ENCODE results near the gene SLC22A6. TPM values are rescaled to one million over a fixed set of nuclear protein-coding genes. Genes with fewer than 3 reads are reported as not detected.

SLC22A6 gene
- total and polyA plus RNA-seq, 2 of the 13 experiments (the other 11 are each of a cell fraction or from before 2014, with no cell fraction given), result not detected

- no peak for TF ChIP-seq PTBP1 (IDR thresholded peaks at IDR 0.05; ENCODE audit: low read depth, low read length, poor library complexity, severe bottlenecking)
These were observed 34.7 kb upstream of the SLC22A6 start (continued) for GRCh38 chr11:63019506-63019905.

DNA sequence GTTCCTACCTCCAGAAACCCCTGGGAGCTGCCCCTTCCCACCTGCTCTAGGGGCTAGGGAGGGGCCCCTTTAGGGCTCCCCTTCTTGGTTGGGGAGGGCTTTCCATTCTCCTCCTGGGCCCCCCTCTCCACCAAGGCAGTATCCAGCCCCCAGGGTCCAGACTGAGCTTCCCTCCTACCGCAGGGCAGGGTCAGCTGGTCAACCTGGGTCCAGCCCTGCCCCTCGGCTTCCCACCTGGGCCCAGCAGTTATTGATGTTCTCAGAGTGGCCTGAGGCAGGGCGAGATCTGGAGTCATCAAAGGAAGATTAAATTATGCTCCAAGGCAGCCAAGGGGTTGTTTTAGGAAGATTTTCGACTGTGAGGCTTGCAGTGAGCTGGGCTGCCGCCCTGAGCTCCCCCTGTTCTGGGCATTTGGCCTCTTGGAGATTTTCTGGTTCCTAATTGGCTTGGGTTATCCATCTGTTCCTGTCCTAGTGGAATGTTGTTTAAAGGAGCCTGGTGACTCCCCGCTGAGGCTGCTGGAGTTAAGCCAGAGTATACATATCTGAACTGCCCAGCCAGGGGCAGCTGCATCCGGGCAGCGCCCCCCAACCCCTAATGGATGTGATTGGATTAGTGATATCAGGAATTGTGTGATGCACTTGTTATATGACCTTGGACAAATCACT, 32.7 kb upstream of the SLC22A6 start:
- in situ Hi-C loops (cut with HindIII; ENCODE audit: extremely low pct_ligation_motif_present, low pct_unique_long_range_greater_than_20kb), result no loop called here
- ATAC-seq (no peak), DNase-seq (ENCODE audit: low spot score) (no peak), FAIRE-seq (no peak)
- peaks cover 4 to 10% of the 10 kb centered on the region in 2 experiments; a peak in 3 of 5 replicates for H3K27me3 ChIP-seq (ENCODE audit: control insufficient read depth in 1 of 2, insufficient read depth in 2 of 2, low read length in 2 of 2)
- no peak overlapping the region for H3K4me3 ChIP-seq (replicated peaks in 1 of 3; ENCODE audit: insufficient read depth in 1 of 3, low read depth in 2 of 3, low read length in 3 of 3)
- H3K9me3 ChIP-seq (ENCODE audit: low read length), result no peaks in the 10 kb centered on the region
- no peak overlapping the region for H3K9ac ChIP-seq (ENCODE audit: insufficient read depth, low read depth, low read length)
- CTCF ChIA-PET (ENCODE audit: low intra/inter-chr PET ratio, low total read pairs), result no interaction called here
- no peak overlapping the region for H3K27ac ChIP-seq (ENCODE audit: extremely low read length, insufficient read depth, low read length)
- TF ChIP-seq SIX4 (CRISPR knock-in tag; IDR thresholded peaks at IDR 0.05) (no peak), ZC3H13 (CRISPR knock-in tag; IDR thresholded peaks at IDR 0.05) (no peak), LCORL (IDR thresholded peaks at IDR 0.05) (no peak), LCORL (CRISPR knock-in tag; IDR thresholded peaks at IDR 0.05) (no peak), ATM (IDR thresholded peaks at IDR 0.05; ENCODE audit: borderline replicate concordance) (no peak), ZNF800 (CRISPR knock-in tag; IDR thresholded peaks at IDR 0.05) (no peak), ZNF780A (CRISPR knock-in tag; IDR thresholded peaks at IDR 0.05) (no peak), SP2 (CRISPR knock-in tag; IDR thresholded peaks at IDR 0.05) (no peak), RARA (CRISPR knock-in tag; IDR thresholded peaks at IDR 0.05) (no peak), KLF13 (CRISPR knock-in tag; IDR thresholded peaks at IDR 0.05) (no peak), HDAC6 (IDR thresholded peaks at IDR 0.05; ENCODE audit: low read depth, low read length) (no peak), ZNF766 (CRISPR knock-in tag; IDR thresholded peaks at IDR 0.05; ENCODE audit: borderline replicate concordance) (no peak), ZNF850 (CRISPR knock-in tag; conservative IDR thresholded peaks at IDR 0.05) (no peak), SMAD1 (CRISPR knock-in tag; IDR thresholded peaks at IDR 0.05; ENCODE audit: borderline replicate concordance, low read depth) (no peak)
- TF ChIP-seq, protein P1, sequence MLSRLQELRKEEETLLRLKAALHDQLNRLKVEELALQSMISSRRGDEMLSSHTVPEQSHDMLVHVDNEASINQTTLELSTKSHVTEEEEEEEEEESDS (CRISPR knock-in tag; IDR thresholded peaks at IDR 0.05; ENCODE audit: borderline replicate concordance), result no peak
- no peaks in the 10 kb centered on the region for H4K20me1 ChIP-seq (ENCODE audit: insufficient read depth, low read length)
- POLR2A ChIA-PET, result no interaction called here
- no peaks in the 10 kb centered on the region for H3K79me2 ChIP-seq (ENCODE audit: insufficient read depth, low read length)
- no peak overlapping the region for H3K4me2 ChIP-seq (ENCODE audit: low read depth, low read length)
- H3K4me1 ChIP-seq (ENCODE audit: insufficient read depth, low read length), result peaks cover 37% of the 10 kb centered on the region
- 20% methylated on average over 5 of the region's 8 CpGs for WGBS (ENCODE audit: low lambda C conversion rate)
- H2AFZ ChIP-seq (ENCODE audit: low read length), result no peak overlapping the region
- intact Hi-C loops (cut with micrococcal nuclease; ENCODE audit: unreplicated experiment), result no loop called here
- H3K36me3 ChIP-seq (replicated peaks in 1 of 2; ENCODE audit: control insufficient read depth in 1 of 2, insufficient read depth in 2 of 2, low read length in 2 of 2), result no peaks in the 10 kb centered on the region
- BruUV-seq (replicated peaks), result no TSS peak

All from HepG2 (cell line).